GM12892 (cell line): ENCODE measurements around the gene TYK2.
A peak's percentile ranks its signal among the peaks of the same experiment; 100 is the strongest.
"Not testable (repeated sequence)": the region's sequence is repeated elsewhere in the genome, so short reads cannot be mapped to it uniquely, and the experiment has no call there.

Experiments used
- DNase-seq: peaks from one replicate; pipeline ENCODE4 v3.0.0; 2011; ENCODE audit not compliant: insufficient read length
- FAIRE-seq: peaks from 2 replicates; lab custom pipeline; 2011; peaks lifted over from hg19 to GRCh38; lab: Jason Lieb, UNC
- POLR2A ChIP-seq: IDR thresholded peaks from 2 replicates; pipeline ENCODE4 v1.6.1; 2011; ENCODE audit warnings: low read depth, low read length, control low read depth
- POLR2AphosphoS5 ChIP-seq: IDR thresholded peaks from 2 replicates; pipeline ENCODE4 v1.6.1; 2011; ENCODE audit warnings: low read depth, low read length, control low read depth
- TAF1 ChIP-seq: IDR thresholded peaks from 2 replicates; pipeline ENCODE4 v1.6.1; 2011; ENCODE audit warnings: low read depth, mild to moderate bottlenecking, control low read depth, low read length, borderline replicate concordance

Gene TYK2

GRCh38 chr19:10389863-10390262 lies 9.5 kb upstream of the TYK2 start:
- DNase-seq (no peak), FAIRE-seq (no peak)
- TF ChIP-seq TAF1 (no peak), POLR2AphosphoS5 (peak; percentile 29; the same call in 1 of the 2 replicates)

- FAIRE-seq (peak; percentile 87), DNase-seq (no peak)
- TF ChIP-seq POLR2A (no peak), TAF1 (no peak), POLR2AphosphoS5 (no peak; the same call in 1 of the 2 replicates)
These were observed 8.6 kb upstream of the TYK2 start for GRCh38 chr19:10388957-10389356.

DNA sequence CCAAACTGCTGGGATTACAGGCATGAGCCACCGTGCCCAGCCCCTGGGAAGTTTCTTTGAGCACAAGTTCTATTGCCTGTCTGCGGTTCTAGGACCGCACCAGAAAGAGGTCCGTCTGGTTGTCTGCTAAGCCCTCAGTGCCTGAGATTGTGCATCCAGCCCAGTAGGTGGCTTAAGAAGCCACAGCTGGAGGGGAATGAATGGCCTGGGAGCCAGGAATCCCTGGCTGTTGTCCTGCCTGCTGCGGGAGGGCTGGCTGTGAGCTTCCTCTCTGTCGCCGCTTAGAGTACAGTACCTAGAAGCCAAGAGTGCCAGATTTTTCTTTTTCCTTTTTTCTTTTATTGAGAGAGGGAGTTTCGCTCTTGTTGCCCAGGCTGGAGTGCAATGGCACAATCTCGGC lies 4.2 kb upstream of the TYK2 start:
- TF ChIP-seq POLR2A (no peak), TAF1 (no peak), POLR2AphosphoS5 (no peak)
- DNase-seq (no peak), FAIRE-seq (no peak)

GRCh38 chr19:10383223-10383499 lies 2.8 kb upstream of the TYK2 start:
- FAIRE-seq, DNase-seq: not testable (repeated sequence)

GRCh38 chr19:10379880-10380312 lies 476 bp downstream of the TYK2 start:
- TF ChIP-seq POLR2A, result no peak
- no peak for TF ChIP-seq POLR2AphosphoS5
- no peak for TF ChIP-seq TAF1
- FAIRE-seq (peak; percentile 74), DNase-seq (peak; percentile 38)

DNA sequence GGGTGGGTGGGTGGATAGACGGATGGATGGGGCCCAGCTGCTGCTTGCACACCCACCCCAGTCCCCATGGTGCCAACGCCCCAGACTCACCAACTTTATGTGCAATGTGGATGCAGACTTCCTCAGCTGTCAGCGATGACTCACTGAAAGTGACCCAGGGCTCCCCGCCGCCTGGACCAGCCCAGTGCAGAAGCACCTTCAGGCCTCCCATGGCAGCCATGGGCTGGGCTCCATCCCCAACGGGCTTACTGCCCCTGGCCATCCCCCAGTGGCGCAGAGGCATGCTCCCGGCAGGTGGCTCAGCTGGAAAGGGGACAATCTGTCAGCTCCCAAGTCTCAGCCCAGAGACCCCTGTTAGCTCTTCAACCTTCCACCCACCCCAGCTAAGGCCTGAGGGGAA lies 2.2 kb downstream of the TYK2 start:
- DNase-seq (no peak), FAIRE-seq (no peak)
- TF ChIP-seq POLR2AphosphoS5 (no peak), TAF1 (no peak), POLR2A (no peak)

DNA sequence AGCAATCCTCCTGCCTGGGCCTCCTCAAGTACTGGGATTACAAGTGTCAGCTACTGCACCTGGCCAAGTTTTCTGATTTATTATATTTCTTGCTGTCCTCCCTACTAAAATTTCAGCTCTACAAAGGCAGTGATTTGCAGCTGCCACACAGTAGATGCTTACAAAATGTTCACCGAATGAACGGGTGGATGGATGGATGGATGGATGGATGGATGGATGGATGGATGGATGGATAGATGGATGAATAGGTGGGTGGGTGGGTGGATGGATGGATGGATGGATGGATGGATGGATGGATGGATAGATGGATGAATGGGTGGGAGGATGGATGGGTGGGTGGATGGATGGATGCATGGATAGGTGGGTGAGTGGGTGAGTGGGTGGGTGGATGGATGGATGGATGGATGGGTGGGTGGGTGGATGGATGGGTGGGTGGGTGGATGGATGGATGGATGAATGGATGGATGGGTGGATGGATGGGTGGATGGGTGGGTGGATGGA lies 3.2 kb downstream of the TYK2 start:
- not testable (repeated sequence) for FAIRE-seq, DNase-seq

GRCh38 chr19:10374931-10375330 lies 5.4 kb downstream of the TYK2 start:
- DNase-seq (no peak), FAIRE-seq (no peak)
- TF ChIP-seq POLR2A (no peak), TAF1 (no peak), POLR2AphosphoS5 (no peak)

GRCh38 chr19:10372690-10373089 lies 7.7 kb downstream of the TYK2 start:
- DNase-seq (no peak), FAIRE-seq (no peak)
- TF ChIP-seq POLR2A (no peak), TAF1 (no peak), POLR2AphosphoS5 (no peak)

DNA sequence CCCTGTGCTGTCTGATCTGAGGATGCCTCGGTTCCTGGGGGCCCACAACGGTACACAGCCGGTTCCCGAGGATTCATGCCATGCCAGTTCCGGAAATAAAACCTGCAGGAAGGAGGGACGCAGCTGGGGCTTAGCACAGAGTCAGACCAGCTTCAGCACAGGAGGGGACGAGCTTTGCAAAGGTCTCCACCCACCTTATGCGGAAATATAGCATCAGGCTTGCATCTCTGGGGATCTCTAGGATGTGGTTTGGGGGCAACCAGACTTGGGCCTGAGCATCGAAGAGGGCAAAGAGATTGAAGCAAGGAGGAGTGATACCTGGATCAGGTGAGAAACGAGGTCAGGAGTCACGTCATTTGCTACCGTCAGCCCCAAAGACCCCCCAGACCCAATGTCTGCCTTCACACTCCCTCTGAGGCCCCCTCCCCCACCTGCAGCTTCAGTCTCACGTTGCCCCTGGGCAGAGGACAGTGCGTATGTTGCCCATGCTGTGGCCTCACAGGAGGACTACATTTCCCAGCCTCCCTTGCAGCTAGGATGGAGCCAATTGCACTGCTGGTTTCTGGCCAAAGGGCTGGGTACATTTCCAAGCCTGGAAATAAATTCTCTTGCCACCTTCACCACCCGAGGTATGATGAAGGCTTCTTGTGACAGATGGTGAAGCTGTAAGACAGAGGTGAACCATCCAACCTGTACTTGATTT lies 12.1 kb downstream of the TYK2 start:
- DNase-seq (no peak), FAIRE-seq (no peak)

GRCh38 chr19:10366950-10367512 lies 13.3 kb downstream of the TYK2 start:
- FAIRE-seq, result not testable (repeated sequence)

More for the DNA sequence above, 12.1 kb downstream of the TYK2 start:
- TF ChIP-seq TAF1, result no peak
- no peak for TF ChIP-seq POLR2AphosphoS5
- TF ChIP-seq POLR2A, result no peak

DNA sequence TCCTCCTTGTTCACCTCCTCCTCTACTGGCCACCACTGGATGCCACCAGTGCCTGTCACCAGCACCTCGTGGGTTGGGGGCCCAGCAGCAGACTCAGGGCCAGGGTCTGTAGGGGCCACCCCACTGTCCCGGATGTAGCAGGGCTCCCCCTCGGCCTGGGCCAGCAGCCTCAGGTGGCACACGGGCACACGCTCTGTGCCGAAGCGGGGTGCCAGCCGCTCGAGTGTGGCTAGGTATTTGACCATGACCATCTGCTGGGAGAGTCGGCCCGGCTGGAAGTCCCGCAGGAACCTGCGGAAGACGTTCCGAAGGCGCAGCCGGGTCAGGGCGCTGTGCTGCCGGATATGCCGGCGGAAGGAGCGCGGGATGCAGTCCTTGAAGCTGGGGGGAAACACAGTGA lies 14.9 kb downstream of the TYK2 start:
- TF ChIP-seq POLR2A (no peak), POLR2AphosphoS5 (no peak), TAF1 (no peak)
- DNase-seq, result no peak
- no peak for FAIRE-seq

More at GRCh38 chr19:10366950-10367512, 13.3 kb downstream of the TYK2 start:
- not testable (repeated sequence) for DNase-seq
